Neural progenitor cell (in vitro differentiated cells): ENCODE data around the gene LMNTD1. TPM values are rescaled to one million over a fixed set of nuclear protein-coding genes. Genes with fewer than 3 reads are reported as not detected.

ENCODE experiments used
- DNase-seq: peaks from one replicate; pipeline ENCODE4 v3.0.0-alpha.2; 2016; ENCODE audit warnings: low spot score
- H2AFZ ChIP-seq: fragments of 200-600 bp; sonication (generic); replicated peaks from 2 replicates; pipeline ENCODE4 v1.6.1; 2016; ENCODE audit warnings: antibody characterized with exemption
- H3F3A ChIP-seq: fragments of 200-600 bp; sonication (generic); 2 replicates; pipeline ENCODE4 v1.6.1; 2016; ENCODE audit warnings: antibody characterized with exemption, low read depth
- H3K27ac ChIP-seq: fragments of 200-600 bp; sonication (generic); 2 replicates; pipeline ENCODE4 v1.5.1; 2016; ENCODE audit warnings: mild to moderate bottlenecking
- H3K27me3 ChIP-seq: fragments of 200-600 bp; sonication (generic); 2 replicates; pipeline ENCODE4 v1.6.1; 2016; ENCODE audit warnings: mild to moderate bottlenecking, moderate library complexity
- H3K36me3 ChIP-seq: fragments of 200-600 bp; sonication (generic); 2 replicates; pipeline ENCODE4 v1.5.1; 2016
- H3K4me1 ChIP-seq: fragments of 200-600 bp; sonication (generic); 2 replicates; pipeline ENCODE4 v1.6.1; 2016; ENCODE audit warnings: mixed run types
- H3K4me2 ChIP-seq: fragments of 200-600 bp; sonication (generic); 2 replicates; pipeline ENCODE4 v1.6.1; 2016
- H3K4me3 ChIP-seq: fragments of 200-600 bp; sonication (generic); 2 replicates; pipeline ENCODE4 v1.5.1; 2016
- H3K79me2 ChIP-seq: fragments of 200-600 bp; sonication (generic); 2 replicates; pipeline ENCODE4 v1.6.1; 2016; ENCODE audit warnings: low read depth
- H3K9ac ChIP-seq: fragments of 200-600 bp; sonication (generic); 2 replicates; pipeline ENCODE4 v1.6.1; 2016
- H3K9me3 ChIP-seq: fragments of 200-600 bp; sonication (generic); 2 replicates; pipeline ENCODE4 v1.5.1; 2016; ENCODE audit warnings: low read depth
- H4K20me1 ChIP-seq: fragments of 200-600 bp; sonication (generic); 2 replicates; pipeline ENCODE4 v1.6.1; 2016; ENCODE audit warnings: low read depth
- H3K27ac Mint-ChIP-seq: 3 replicates; pipeline ENCODE4 v1.8.0; 2021; ENCODE audit warnings: mixed read lengths
- H3K27me3 Mint-ChIP-seq: 2 replicates; pipeline ENCODE4 v1.8.0; 2022; ENCODE audit warnings: low read depth, mild to moderate bottlenecking, inconsistent platforms, moderate library complexity, mixed read lengths; ENCODE audit not compliant: insufficient read depth
- H3K36me3 Mint-ChIP-seq: 3 replicates; pipeline ENCODE4 v1.8.0; 2021; ENCODE audit warnings: mixed read lengths
- H3K4me1 Mint-ChIP-seq: 3 replicates; pipeline ENCODE4 v1.8.0; 2021; ENCODE audit warnings: mixed read lengths
- H3K4me3 Mint-ChIP-seq: 3 replicates; pipeline ENCODE4 v1.8.0; 2021; ENCODE audit warnings: mild to moderate bottlenecking, moderate library complexity, mixed read lengths
- H3K9me3 Mint-ChIP-seq: 3 replicates; pipeline ENCODE4 v1.8.0; 2020; ENCODE audit warnings: mixed read lengths
- EZH2 ChIP-seq: fragments of 200-600 bp; sonication (generic); IDR thresholded peaks from 2 replicates; pipeline ENCODE4 v1.6.1; 2017; ENCODE audit warnings: antibody characterized with exemption, mild to moderate bottlenecking, moderate library complexity
- EZH2phosphoT487 ChIP-seq: fragments of 200-600 bp; sonication (generic); IDR thresholded peaks from 2 replicates; pipeline ENCODE4 v1.6.1; 2017; ENCODE audit warnings: antibody characterized with exemption
- total RNA-seq: library from RNA; depleted of rRNA; stranded (reverse); fragments of >200 nt; gene quantifications from 2 replicates; pipeline ENCODE4 v1.2.3, GENCODE V29; 2015; ENCODE audit warnings: low replicate concordance
- TF ChIP-seq, protein P1 (sequence below): fragments of 200-600 bp; sonication (generic); IDR thresholded peaks from 2 replicates; pipeline ENCODE4 v1.5.1; 2017; ENCODE audit warnings: antibody characterized with exemption, mild to moderate bottlenecking

The LMNTD1 gene
- total RNA-seq, 1 donor from 2014 or later: not detected

DNA sequence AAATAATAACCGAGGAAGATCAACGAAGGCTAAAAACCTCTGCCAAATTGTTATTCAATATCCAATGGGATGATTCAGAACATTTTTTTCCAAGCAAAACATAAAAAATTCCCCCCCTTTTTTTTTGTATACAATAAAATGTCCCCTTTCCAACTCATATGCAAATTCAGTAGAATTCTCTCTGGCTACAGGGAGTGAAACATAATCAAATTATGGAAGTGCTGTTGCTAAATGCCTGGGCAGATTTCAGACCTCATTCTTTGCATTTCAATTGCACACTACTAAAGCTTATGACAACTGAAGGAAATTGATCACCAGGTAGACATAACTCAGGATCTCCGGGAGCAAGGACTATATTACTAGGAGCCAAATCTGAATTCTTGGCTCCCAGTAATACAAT lies 51.0 kb downstream of the LMNTD1 start:
- H2AFZ ChIP-seq: no peak overlapping the region
- TF ChIP-seq EZH2phosphoT487 (no peak), EZH2 (no peak)
- TF ChIP-seq, protein P1, sequence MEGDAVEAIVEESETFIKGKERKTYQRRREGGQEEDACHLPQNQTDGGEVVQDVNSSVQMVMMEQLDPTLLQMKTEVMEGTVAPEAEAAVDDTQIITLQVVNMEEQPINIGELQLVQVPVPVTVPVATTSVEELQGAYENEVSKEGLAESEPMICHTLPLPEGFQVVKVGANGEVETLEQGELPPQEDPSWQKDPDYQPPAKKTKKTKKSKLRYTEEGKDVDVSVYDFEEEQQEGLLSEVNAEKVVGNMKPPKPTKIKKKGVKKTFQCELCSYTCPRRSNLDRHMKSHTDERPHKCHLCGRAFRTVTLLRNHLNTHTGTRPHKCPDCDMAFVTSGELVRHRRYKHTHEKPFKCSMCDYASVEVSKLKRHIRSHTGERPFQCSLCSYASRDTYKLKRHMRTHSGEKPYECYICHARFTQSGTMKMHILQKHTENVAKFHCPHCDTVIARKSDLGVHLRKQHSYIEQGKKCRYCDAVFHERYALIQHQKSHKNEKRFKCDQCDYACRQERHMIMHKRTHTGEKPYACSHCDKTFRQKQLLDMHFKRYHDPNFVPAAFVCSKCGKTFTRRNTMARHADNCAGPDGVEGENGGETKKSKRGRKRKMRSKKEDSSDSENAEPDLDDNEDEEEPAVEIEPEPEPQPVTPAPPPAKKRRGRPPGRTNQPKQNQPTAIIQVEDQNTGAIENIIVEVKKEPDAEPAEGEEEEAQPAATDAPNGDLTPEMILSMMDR: no peak
- no peaks in the 10 kb centered on the region for H3K4me1 ChIP-seq
- DNase-seq: no peak
- no peak overlapping the region for H3K27ac ChIP-seq
- H3F3A ChIP-seq: no peaks in the 10 kb centered on the region
- no peaks in the 10 kb centered on the region for H3K27me3 ChIP-seq
- H4K20me1 ChIP-seq: no peaks in the 10 kb centered on the region
- no peak overlapping the region for H3K4me3 Mint-ChIP-seq
- no peaks in the 10 kb centered on the region for H3K36me3 Mint-ChIP-seq
- H3K27ac Mint-ChIP-seq: no peak overlapping the region
- H3K9me3 Mint-ChIP-seq: peaks cover 6% of the 10 kb centered on the region
- H3K4me1 Mint-ChIP-seq: no peaks in the 10 kb centered on the region
- no peaks in the 10 kb centered on the region for H3K79me2 ChIP-seq
- H3K4me2 ChIP-seq: no peak overlapping the region
- H3K36me3 ChIP-seq: no peaks in the 10 kb centered on the region
- H3K9ac ChIP-seq: no peak overlapping the region
- peaks cover 5% of the 10 kb centered on the region for H3K9me3 ChIP-seq
- peaks cover 2% of the 10 kb centered on the region for H3K27me3 Mint-ChIP-seq
- H3K4me3 ChIP-seq: no peak overlapping the region

DNA sequence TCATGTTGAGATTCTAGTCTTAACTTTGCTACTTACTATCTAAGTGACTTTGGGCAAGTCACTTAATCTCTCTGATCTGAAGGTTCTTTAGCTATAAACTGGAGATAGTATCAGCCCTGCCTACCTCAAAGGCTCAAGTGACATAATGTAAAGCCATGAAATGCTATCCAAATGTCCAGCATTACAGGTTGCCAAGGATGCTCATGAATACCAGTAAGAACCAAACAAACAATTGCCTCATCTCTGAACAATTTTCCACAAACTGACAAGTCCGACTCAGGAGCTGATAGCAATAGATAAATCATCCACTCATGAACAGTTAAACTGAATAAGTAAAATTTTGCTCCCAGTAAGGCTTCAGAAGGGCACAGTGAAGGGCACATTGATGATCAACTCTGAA lies 51.5 kb downstream of the LMNTD1 start:
- no peaks in the 10 kb centered on the region for H3K4me1 ChIP-seq
- peaks cover 5% of the 10 kb centered on the region for H3K9me3 ChIP-seq
- H3K27ac Mint-ChIP-seq: no peak overlapping the region

DNA sequence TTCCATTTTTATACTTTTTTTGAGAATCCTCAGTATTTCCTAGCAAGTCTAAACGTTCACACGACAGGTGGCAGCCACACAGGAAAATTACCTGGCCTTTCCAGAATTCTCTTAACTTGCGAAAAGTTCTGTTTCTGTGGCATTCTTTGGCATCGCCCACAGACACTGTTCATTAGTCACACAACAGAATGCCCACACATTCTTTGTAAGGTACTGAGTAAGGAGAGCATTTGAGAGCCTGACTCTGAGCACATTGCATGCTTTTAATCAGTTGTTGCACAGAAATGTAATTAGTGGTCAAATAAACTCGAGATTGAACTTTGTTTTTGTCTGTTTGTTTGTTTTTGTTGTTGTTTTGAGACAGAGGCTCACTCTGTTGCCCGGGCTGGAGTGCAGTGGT lies 52.4 kb downstream of the LMNTD1 start:
- no peak for DNase-seq
- H3K27me3 Mint-ChIP-seq: peaks cover 2% of the 10 kb centered on the region
- H3K4me1 ChIP-seq: no peaks in the 10 kb centered on the region
- no peak overlapping the region for H3K4me2 ChIP-seq
- no peaks in the 10 kb centered on the region for H3F3A ChIP-seq
- H3K9me3 Mint-ChIP-seq: peaks cover 10% of the 10 kb centered on the region
- no peak overlapping the region for H3K4me3 ChIP-seq
- H3K4me1 Mint-ChIP-seq: peaks cover 3% of the 10 kb centered on the region
- H3K27ac ChIP-seq: no peak overlapping the region
- H3K79me2 ChIP-seq: no peaks in the 10 kb centered on the region
- TF ChIP-seq EZH2 (no peak), EZH2phosphoT487 (no peak)
- TF ChIP-seq, protein P1: no peak
- H3K4me3 Mint-ChIP-seq: no peak overlapping the region
- no peaks in the 10 kb centered on the region for H3K36me3 Mint-ChIP-seq
- H3K27me3 ChIP-seq: no peaks in the 10 kb centered on the region
- no peaks in the 10 kb centered on the region for H4K20me1 ChIP-seq
- H3K9ac ChIP-seq: no peak overlapping the region
- no peak overlapping the region for H3K27ac Mint-ChIP-seq
- H3K9me3 ChIP-seq: peaks cover 5% of the 10 kb centered on the region
- no peak overlapping the region for H2AFZ ChIP-seq
- H3K36me3 ChIP-seq: no peaks in the 10 kb centered on the region

More for the DNA sequence above, 51.5 kb downstream of the LMNTD1 start:
- Mint-ChIP-seq H3K9me3 (peaks cover 7% of the 10 kb centered on the region), H3K36me3 (no peaks in the 10 kb centered on the region), H3K4me1 (no peaks in the 10 kb centered on the region), H3K4me3 (no peak overlapping the region), H3K27me3 (peaks cover 2% of the 10 kb centered on the region)
- Histone ChIP-seq H3K27me3 (no peaks in the 10 kb centered on the region), H4K20me1 (no peaks in the 10 kb centered on the region), H3K4me3 (no peak overlapping the region), H3K4me2 (no peak overlapping the region), H3K9ac (no peak overlapping the region), H2AFZ (no peak overlapping the region), H3K36me3 (no peaks in the 10 kb centered on the region), H3K27ac (no peak overlapping the region), H3K79me2 (no peaks in the 10 kb centered on the region), H3F3A (no peaks in the 10 kb centered on the region)
- no peak for DNase-seq
- TF ChIP-seq EZH2phosphoT487: no peak
- TF ChIP-seq EZH2: no peak
- TF ChIP-seq, protein P1: no peak
